Measurements from ENCODE around the gene KCNC1.

The KCNC1 gene

DNA sequence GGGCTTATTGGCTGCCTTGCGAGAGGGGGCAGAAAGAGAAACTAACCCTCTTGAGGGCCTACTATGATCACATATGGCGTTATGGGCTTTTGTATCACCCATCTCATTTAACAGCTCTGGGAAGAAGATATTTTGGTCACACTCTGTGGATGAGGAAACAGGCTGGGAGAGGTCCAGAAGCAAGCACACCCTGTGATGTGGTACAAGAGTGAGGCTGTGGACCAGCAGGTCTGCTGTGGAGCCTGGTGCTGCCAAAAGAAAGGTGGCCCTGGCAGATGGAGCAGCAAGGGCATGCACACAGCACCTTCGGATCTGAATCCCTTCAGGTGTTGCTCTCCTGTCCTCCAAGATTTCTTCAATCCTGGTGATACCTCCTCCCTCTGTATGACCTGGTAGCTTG, 64.1 kb downstream of the KCNC1 start:
- Histone ChIP-seq H3K27ac (no peak overlapping the region), H3K36me3 (replicated peaks) (no peaks in the 10 kb centered on the region), H3K4me3 (ENCODE audit: low read depth, low read length) (no peak overlapping the region), H3K27me3 (replicated peaks) (no peaks in the 10 kb centered on the region)
- DNase-seq: no peak
- TF ChIP-seq CTCF (IDR thresholded peaks at IDR 0.05; ENCODE audit: low read depth, low read length, missing control alignments): no peak
- in situ Hi-C loops (cut with HindIII; ENCODE audit: low pct_ligation_motif_present, low sequenced_read_pairs): no loop called here

DNA sequence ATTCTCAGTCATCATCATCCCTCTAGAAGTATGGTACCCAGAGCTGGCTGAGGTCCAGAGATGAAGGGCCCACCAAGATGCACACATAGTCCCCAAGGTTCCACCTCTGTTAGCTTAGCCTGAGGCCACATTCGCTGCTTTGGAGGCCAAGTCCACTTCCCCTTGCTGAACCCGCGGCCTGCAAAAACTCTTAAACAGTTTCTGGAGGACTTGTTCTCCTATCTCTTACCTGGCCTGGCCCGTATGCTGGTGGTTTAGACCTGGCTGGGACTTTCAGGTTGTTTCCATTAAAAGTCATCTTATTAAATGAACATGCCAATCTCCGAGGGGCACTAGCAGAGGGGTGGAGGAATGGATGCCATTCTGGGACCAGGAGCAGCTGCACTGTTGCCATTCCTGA, 64.6 kb downstream of the KCNC1 start:
- Histone ChIP-seq H3K27ac (no peak overlapping the region), H3K36me3 (replicated peaks) (no peaks in the 10 kb centered on the region), H3K27me3 (replicated peaks) (no peaks in the 10 kb centered on the region), H3K4me3 (ENCODE audit: low read depth, low read length) (no peak overlapping the region)
- in situ Hi-C loops (cut with HindIII; ENCODE audit: low pct_ligation_motif_present, low sequenced_read_pairs): no loop called here
- no peak for TF ChIP-seq CTCF (IDR thresholded peaks at IDR 0.05; ENCODE audit: low read depth, low read length, missing control alignments)
- DNase-seq: no peak

DNA sequence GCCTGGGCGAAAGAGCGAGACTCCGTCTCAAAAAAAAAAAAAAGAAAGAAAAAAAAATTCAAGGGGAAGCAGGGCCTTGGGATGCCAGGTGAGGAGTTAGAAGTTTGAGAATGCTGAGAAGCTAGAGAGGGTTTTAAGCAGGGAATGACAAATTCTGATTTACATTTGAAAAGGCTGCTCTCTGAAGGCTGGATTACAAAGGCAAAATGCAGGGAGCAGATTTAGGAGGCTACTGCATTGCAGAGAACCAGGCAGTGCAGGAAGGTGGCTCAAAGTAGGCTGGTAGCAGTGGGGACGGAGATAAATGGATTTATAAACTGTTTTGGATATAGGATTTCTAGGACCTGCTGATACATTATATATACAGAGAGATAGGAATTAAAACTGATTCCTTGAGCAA, 66.6 kb downstream of the KCNC1 start:
- in situ Hi-C loops (cut with HindIII; ENCODE audit: low pct_ligation_motif_present, low sequenced_read_pairs): no loop called here
- no peak overlapping the region for H3K4me3 ChIP-seq (ENCODE audit: low read depth, low read length)
- TF ChIP-seq CTCF (IDR thresholded peaks at IDR 0.05; ENCODE audit: low read depth, low read length, missing control alignments): no peak

DNA sequence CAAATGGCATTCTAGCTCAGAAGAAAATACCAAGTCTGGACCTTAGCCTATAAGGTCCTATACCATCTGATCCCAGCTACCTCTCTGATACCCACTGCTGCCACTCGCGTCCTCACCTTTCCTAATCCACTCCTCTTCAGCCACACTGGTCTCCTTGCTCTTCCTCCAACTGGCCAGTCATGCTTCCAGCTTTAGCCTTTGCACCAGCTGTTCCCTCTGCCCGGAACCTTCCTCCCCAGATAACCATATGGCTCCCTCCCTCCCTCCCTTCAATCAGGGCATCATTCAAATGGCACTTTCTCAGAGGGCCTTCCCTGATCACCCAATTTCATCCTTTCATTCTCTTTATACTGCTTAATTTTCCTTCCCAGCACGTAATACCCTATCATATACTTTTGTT, 67.9 kb downstream of the KCNC1 start:
- Histone ChIP-seq H3K4me3 (ENCODE audit: low read depth, low read length) (no peak overlapping the region), H3K27ac (no peak overlapping the region), H3K27me3 (replicated peaks) (no peaks in the 10 kb centered on the region), H3K36me3 (replicated peaks) (no peaks in the 10 kb centered on the region)
- TF ChIP-seq CTCF (IDR thresholded peaks at IDR 0.05; ENCODE audit: low read depth, low read length, missing control alignments): no peak
- DNase-seq: no peak
- in situ Hi-C loops (cut with HindIII; ENCODE audit: low pct_ligation_motif_present, low sequenced_read_pairs): no loop called here

More for the DNA sequence above, 66.6 kb downstream of the KCNC1 start:
- Histone ChIP-seq H3K27me3 (replicated peaks) (no peaks in the 10 kb centered on the region), H3K27ac (no peak overlapping the region), H3K36me3 (replicated peaks) (no peaks in the 10 kb centered on the region)
- DNase-seq: no peak

DNA sequence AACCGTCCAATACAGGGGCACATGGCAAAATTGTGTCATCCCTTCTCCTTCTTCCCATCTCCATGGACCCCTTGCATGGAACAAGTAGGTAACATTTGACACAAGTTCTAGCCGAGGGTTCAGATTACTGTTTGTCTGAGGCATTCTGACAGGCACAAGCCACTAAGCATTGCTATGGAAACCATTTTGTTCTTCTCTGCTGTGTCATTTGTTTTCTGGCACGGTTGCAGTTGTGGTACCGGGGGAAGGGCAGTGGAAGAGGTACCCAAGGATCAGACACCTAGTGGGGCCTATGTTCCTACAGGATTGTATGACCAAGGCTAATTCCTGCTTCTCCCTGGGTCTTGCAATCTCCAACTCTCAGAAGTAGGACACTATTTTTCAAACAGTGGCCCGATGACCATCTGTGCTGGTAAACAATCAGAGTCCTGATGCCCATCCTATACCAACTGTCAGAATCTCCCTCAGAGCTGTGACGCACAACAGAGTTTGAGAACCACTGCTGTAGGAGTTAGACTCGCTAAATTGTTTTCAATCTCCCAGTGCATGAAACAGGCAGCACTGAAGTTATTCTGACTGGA, 69.3 kb downstream of the KCNC1 start:
- no peak for TF ChIP-seq CTCF (IDR thresholded peaks at IDR 0.05; ENCODE audit: low read depth, low read length, missing control alignments)
- DNase-seq: no peak
- Histone ChIP-seq H3K27me3 (replicated peaks) (no peaks in the 10 kb centered on the region), H3K36me3 (replicated peaks) (no peaks in the 10 kb centered on the region), H3K27ac (no peak overlapping the region), H3K4me3 (ENCODE audit: low read depth, low read length) (no peak overlapping the region)
- in situ Hi-C loops (cut with HindIII; ENCODE audit: low pct_ligation_motif_present, low sequenced_read_pairs): no loop called here

GRCh38 chr11:17805043-17805442, 70.5 kb downstream of the KCNC1 start:
- no peaks in the 10 kb centered on the region for H3K36me3 ChIP-seq (replicated peaks)
- TF ChIP-seq CTCF (IDR thresholded peaks at IDR 0.05; ENCODE audit: low read depth, low read length, missing control alignments): no peak
- in situ Hi-C loops (cut with HindIII; ENCODE audit: low pct_ligation_motif_present, low sequenced_read_pairs): no loop called here
- DNase-seq: no peak
- no peak overlapping the region for H3K4me3 ChIP-seq (ENCODE audit: low read depth, low read length)
- no peak overlapping the region for H3K27ac ChIP-seq
- H3K27me3 ChIP-seq (replicated peaks): no peaks in the 10 kb centered on the region
